ENCODE measurements around the gene ZSWIM7. TPM values are rescaled to one million over a fixed set of nuclear protein-coding genes. Genes with fewer than 3 reads are reported as not detected.

ZSWIM7 gene, protein sequence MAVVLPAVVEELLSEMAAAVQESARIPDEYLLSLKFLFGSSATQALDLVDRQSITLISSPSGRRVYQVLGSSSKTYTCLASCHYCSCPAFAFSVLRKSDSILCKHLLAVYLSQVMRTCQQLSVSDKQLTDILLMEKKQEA
- 10 to 100 TPM; 10.6 to 21.8 (median 11.8) TPM for total RNA-seq
- long read RNA-seq, partial matches to known transcripts: 0 of 4 reads
- long read RNA-seq, other reads (novel, unspliced or antisense): 1 of 4 reads

DNA sequence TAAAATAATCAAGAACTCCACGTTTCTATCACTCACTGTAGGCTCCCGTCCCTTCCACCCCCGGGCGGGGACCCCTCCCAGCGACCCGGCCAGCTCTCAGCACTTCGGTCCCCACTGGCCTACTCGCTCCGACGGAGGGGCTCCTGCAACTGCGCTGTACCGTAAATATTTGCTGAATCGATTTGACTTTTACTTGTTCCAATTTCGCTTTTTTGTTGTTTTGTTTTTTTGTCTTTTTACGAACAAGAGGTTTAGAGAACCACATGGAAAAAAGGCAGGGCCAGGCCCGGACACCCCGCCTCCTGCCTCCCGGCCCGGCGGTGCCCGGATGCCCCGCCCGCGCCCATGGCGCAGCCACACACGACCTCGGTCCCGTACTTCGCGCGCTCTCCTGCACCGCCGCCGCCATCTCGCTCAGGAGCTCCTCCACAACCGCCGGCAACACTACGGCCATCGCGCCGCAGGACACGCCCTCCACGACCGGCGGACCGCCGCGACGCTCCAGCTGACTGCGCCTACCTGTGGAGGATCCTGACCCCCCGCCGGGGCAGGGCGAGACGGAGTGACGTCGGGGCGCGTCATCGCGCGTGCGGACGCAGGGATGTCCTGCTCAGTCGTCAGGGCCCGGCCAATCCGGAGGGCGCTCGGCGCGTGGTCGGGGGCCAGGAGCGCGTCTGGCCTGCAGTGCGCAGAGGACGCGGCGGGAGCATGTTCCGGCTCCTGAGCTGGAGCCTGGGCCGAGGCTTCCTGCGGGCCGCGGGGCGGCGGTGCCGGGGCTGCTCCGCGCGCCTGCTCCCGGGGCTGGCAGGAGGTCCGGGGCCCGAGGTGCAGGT is at the start of gene ZSWIM7, which contains the start of gene TTC19:
Gene ZSWIM7 (minus strand): TSS at position 564 of the 833 bp plus-strand sequence. CDS start 110 bp downstream, at position 454.
Gene TTC19 (plus strand): TSS at position 684 of the 833 bp plus-strand sequence. CDS start 25 bp downstream, at position 709.
- H3K4me3 ChIP-seq: peak within 1 kb of the TSS; percentile 65 to 82 (median 76)
- peaks cover 0 to 30% (median 14%) of the 10 kb centered on the region in 4 donors for H3K36me3 ChIP-seq
- peak; percentile 92 to 97 (median 94) for ATAC-seq
- 2% methylated on average over 45 of the region's 91 CpGs for WGBS (ENCODE audit: insufficient coverage, low coverage, low lambda C conversion rate, missing lambda C conversion rate)
- H3K27me3 ChIP-seq: no peaks in the 10 kb centered on the region
- H3K9me3 ChIP-seq: no peaks in the 10 kb centered on the region
- peak; percentile 99 for DNase-seq
- intact Hi-C loops (cut with DNase I): loop anchor here in 1 of 2 donors (10.0 kb wide), 1 partner anchor 55 kb away; the partner anchor contains the start of gene ADORA2B
- peaks cover 0 to 14% (median 0%) of the 10 kb centered on the region in 4 donors for H3K4me1 ChIP-seq
- TF ChIP-seq, protein P1, sequence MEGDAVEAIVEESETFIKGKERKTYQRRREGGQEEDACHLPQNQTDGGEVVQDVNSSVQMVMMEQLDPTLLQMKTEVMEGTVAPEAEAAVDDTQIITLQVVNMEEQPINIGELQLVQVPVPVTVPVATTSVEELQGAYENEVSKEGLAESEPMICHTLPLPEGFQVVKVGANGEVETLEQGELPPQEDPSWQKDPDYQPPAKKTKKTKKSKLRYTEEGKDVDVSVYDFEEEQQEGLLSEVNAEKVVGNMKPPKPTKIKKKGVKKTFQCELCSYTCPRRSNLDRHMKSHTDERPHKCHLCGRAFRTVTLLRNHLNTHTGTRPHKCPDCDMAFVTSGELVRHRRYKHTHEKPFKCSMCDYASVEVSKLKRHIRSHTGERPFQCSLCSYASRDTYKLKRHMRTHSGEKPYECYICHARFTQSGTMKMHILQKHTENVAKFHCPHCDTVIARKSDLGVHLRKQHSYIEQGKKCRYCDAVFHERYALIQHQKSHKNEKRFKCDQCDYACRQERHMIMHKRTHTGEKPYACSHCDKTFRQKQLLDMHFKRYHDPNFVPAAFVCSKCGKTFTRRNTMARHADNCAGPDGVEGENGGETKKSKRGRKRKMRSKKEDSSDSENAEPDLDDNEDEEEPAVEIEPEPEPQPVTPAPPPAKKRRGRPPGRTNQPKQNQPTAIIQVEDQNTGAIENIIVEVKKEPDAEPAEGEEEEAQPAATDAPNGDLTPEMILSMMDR (IDR thresholded peaks at IDR 0.05): peak in 3 of 4 donors; percentile 10 to 29 (median 29)
- TF ChIP-seq POLR2A (IDR thresholded peaks at IDR 0.05): peak; percentile 98
- peak within 1 kb of the TSS; percentile 88 to 96 (median 91) for H3K27ac ChIP-seq

DNA sequence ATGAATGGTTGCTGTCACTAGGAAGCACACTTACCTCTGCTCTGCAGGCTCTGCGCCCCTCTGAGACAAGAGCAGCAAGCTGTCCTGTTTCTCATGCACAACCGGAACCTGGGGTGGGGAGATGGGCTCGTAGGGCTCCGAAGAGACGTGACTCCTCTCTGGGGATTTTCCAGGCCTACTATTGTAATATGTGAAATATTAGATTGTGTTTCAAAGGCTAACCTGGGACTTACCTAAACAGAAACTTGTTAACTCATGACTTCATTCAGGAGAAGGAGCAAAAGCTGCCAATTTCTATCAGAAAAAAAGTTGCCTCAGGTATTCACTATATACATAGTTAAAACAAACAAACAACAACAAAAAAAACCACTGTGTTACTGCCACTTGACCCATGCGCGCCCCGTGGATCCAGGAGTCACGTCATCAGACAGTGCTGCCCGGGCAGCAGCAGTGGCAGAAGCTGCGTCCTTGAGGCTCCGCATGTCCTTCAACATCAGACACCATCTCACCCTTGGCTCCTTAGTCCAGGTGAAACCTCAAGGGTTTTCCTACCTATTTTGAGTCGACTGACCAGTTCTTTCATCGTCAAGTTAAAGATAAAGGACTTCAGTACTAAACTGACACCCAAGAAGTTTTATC is 49.4 kb upstream of the ZSWIM7 start:
- intact Hi-C loops (cut with DNase I): no loop called here
- DNase-seq: no peak
- Histone ChIP-seq H3K27me3 (no peaks in the 10 kb centered on the region), H3K27ac (no peak overlapping the region), H3K36me3 (peaks cover 0 to 31% (median 12%) of the 10 kb centered on the region in 4 donors), H3K4me1 (peaks cover 0 to 10% (median 0%) of the 10 kb centered on the region in 4 donors), H3K4me3 (no peak overlapping the region), H3K9me3 (no peaks in the 10 kb centered on the region)
- TF ChIP-seq POLR2A (IDR thresholded peaks at IDR 0.05): no peak
- TF ChIP-seq, protein P1 (IDR thresholded peaks at IDR 0.05): no peak
- WGBS (ENCODE audit: insufficient coverage, low coverage, low lambda C conversion rate, missing lambda C conversion rate): 78% methylated on average over 14 of the region's 14 CpGs
- ATAC-seq: peak in 1 of 4 donors; percentile 18

DNA sequence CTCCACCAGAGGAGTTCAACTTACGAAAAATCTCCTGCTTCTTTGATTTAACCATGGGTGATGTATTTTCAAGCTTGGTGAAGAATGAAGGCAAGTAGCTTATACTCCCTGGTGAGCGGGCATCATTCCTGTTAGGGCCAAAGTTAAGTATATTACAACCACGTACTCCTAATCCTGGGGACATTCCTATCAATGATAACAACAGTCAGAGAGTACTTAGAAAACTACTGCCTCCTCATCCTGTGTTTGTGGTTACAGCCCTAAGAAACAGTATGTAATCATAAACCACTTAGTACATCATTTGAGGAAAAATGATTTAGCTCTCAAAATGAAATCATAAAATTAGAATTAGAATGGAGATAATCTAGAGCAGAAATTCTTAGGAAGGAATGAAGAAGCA is 47.5 kb upstream of the ZSWIM7 start:
- intact Hi-C loops (cut with DNase I): no loop called here
- peaks cover 0 to 21% (median under 1%) of the 10 kb centered on the region in 4 donors for H3K4me1 ChIP-seq
- peaks cover 0 to 31% (median 12%) of the 10 kb centered on the region in 4 donors for H3K36me3 ChIP-seq
- no peak for ATAC-seq
- no peak overlapping the region for H3K4me3 ChIP-seq
- no peaks in the 10 kb centered on the region for H3K9me3 ChIP-seq
- 88% methylated on average over 3 of the region's 3 CpGs for WGBS (ENCODE audit: insufficient coverage, low coverage, low lambda C conversion rate, missing lambda C conversion rate)
- H3K27me3 ChIP-seq: no peaks in the 10 kb centered on the region
- TF ChIP-seq, protein P1 (IDR thresholded peaks at IDR 0.05): no peak
- no peak for TF ChIP-seq POLR2A (IDR thresholded peaks at IDR 0.05)
- no peak overlapping the region for H3K27ac ChIP-seq
- no peak for DNase-seq

DNA sequence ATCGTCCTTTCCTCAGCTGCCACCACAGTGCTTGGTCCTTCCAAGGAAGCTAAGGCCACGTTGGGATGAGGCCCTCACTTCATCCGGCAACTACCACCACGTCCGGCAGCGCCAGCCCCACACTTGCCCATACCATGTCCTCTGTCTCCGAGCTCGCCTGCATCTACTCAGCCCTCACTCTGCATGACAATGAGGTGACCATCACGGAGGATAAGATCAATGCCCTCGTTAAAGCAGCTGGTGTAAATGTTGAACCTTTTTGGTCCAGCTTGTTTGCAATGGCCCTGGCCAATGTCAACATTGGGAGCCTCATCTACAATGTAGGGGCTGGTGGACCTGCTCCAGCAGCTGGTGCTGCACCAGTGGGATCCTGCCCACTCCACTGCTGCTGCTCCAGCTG is 45.0 kb upstream of the ZSWIM7 start:
- Histone ChIP-seq H3K9me3 (no peaks in the 10 kb centered on the region), H3K4me3 (no peak overlapping the region), H3K36me3 (peaks cover 0 to 31% (median 13%) of the 10 kb centered on the region in 4 donors), H3K4me1 (peaks cover 0 to 36% (median 11%) of the 10 kb centered on the region in 4 donors), H3K27me3 (no peaks in the 10 kb centered on the region), H3K27ac (peak overlapping the region in 1 of 3 donors; percentile 22)
- 66% methylated on average over 9 of the region's 10 CpGs for WGBS (ENCODE audit: insufficient coverage, low coverage, low lambda C conversion rate, missing lambda C conversion rate)
- ATAC-seq (peak in 3 of 4 donors; percentile 14 to 48 (median 25)), DNase-seq (peak in 2 of 3 donors; percentile 25 to 49)
- no peak for TF ChIP-seq POLR2A (IDR thresholded peaks at IDR 0.05)
- TF ChIP-seq, protein P1 (IDR thresholded peaks at IDR 0.05): no peak
- intact Hi-C loops (cut with DNase I): no loop called here

All from right lobe of liver (tissue), 6 donors.